H1 (cell line): Measurements from ENCODE around the gene SMIM1. TPM values are rescaled to one million over a fixed set of nuclear protein-coding genes. Genes with fewer than 3 reads are reported as not detected.

Experiments
- CTCF ChIA-PET: fragments of 300-600 bp; sonication (Branson Sonifier 250); formaldehyde crosslinking; loops from one replicate; lab custom pipeline; 2021; ENCODE audit not compliant: partially characterized antibody; lab: Charles Lee
- POLR2A ChIA-PET: fragments of 300-600 bp; sonication (Branson Sonifier 250); formaldehyde crosslinking; loops from one replicate; lab custom pipeline; 2021; ENCODE audit warnings: inconsistent platforms; ENCODE audit not compliant: partially characterized antibody; lab: Charles Lee
- DNase-seq, 2 experiments: peaks; one replicate each; pipeline versions ENCODE4 v3.0.0 to v3.0.0-alpha.2; 2010 to 2022; ENCODE audit warnings: low spot score in 2 of 2, low read depth in 1 of 2, mixed read lengths in 1 of 2
- FAIRE-seq: peaks from 2 replicates; lab custom pipeline; 2011; peaks lifted over from hg19 to GRCh38; lab: Jason Lieb, UNC
- H2AFZ ChIP-seq: 2 replicates; pipeline ENCODE4 v1.8.1; 2012; ENCODE audit warnings: low read length, inconsistent platforms
- H2AK5ac ChIP-seq: 2 replicates; pipeline ENCODE4 v1.6.1; 2013; ENCODE audit warnings: low read depth, low read length
- H2BK120ac ChIP-seq: replicated peaks from 2 replicates; pipeline ENCODE3; 2013; ENCODE audit warnings: low read depth, low read length, inconsistent platforms
- H2BK12ac ChIP-seq: 2 replicates; pipeline ENCODE4 v1.6.1; 2013; ENCODE audit warnings: low read depth, low read length
- H2BK15ac ChIP-seq: 2 replicates; pipeline ENCODE4 v1.6.1; 2013; ENCODE audit warnings: low read length
- H2BK20ac ChIP-seq: 2 replicates; pipeline ENCODE4 v1.6.1; 2013; ENCODE audit warnings: low read length
- H2BK5ac ChIP-seq: 2 replicates; pipeline ENCODE4 v1.6.1; 2013; ENCODE audit warnings: low read depth, low read length
- H3K14ac ChIP-seq: 2 replicates; pipeline ENCODE4 v1.6.1; 2013; ENCODE audit warnings: inconsistent platforms; ENCODE audit not compliant: insufficient read length
- H3K18ac ChIP-seq: 2 replicates; pipeline ENCODE4 v1.6.1; 2013; ENCODE audit warnings: low read length; ENCODE audit errors: extremely low read depth
- H3K23ac ChIP-seq: 2 replicates; pipeline ENCODE4 v1.6.1; 2013; ENCODE audit warnings: inconsistent platforms; ENCODE audit not compliant: insufficient read length
- H3K23me2 ChIP-seq: 2 replicates; pipeline ENCODE4 v1.6.1; 2013; ENCODE audit warnings: low read depth, low read length
- H3K27ac ChIP-seq: 2 replicates; pipeline ENCODE4 v1.6.1; 2011; ENCODE audit warnings: low read depth, low read length, inconsistent platforms
- H3K27me3 ChIP-seq, 4 experiments: replicated peaks in 1 of 4; 1 replicate in 1 of 4; 2 replicates in 3 of 4; pipeline versions ENCODE4 v1.6.1 to v1.8.1; 2011 to 2013; ENCODE audit warnings: low read length in 3 of 4, mild to moderate bottlenecking in 3 of 4, inconsistent platforms in 2 of 4, mixed read lengths in 2 of 4, moderate library complexity in 1 of 4; ENCODE audit not compliant: control insufficient read depth in 3 of 4, insufficient read depth in 3 of 4; ENCODE audit errors: extremely low read depth in 1 of 4
- H3K36me3 ChIP-seq, 4 experiments: 2 replicates each; pipeline versions ENCODE4 v1.6.1 to v1.8.1; 2011 to 2013; ENCODE audit warnings: mild to moderate bottlenecking in 4 of 4, low read length in 3 of 4, moderate library complexity in 2 of 4, control low read depth in 1 of 4, inconsistent platforms in 1 of 4; ENCODE audit not compliant: insufficient read depth in 4 of 4, control insufficient read depth in 2 of 4
- H3K4ac ChIP-seq: replicated peaks from 2 replicates; pipeline ENCODE3; 2013; ENCODE audit warnings: low read length, low read depth, mixed read lengths, inconsistent platforms; ENCODE audit not compliant: insufficient read length
- H3K4me1 ChIP-seq, 4 experiments: replicated peaks in 1 of 4; 1 replicate in 1 of 4; 2 replicates in 3 of 4; pipeline versions ENCODE4 v1.6.1 to v1.8.1; 2011 to 2013; ENCODE audit warnings: low read length in 3 of 4, inconsistent platforms in 2 of 4, mixed read lengths in 1 of 4; ENCODE audit not compliant: insufficient read depth in 4 of 4, control insufficient read depth in 3 of 4
- H3K4me2 ChIP-seq, 2 experiments: 2 replicates each; pipeline versions ENCODE4 v1.6.1 to v1.8.1; 2011 to 2013; ENCODE audit warnings: low read depth in 2 of 2, low read length in 2 of 2, control low read depth in 1 of 2, inconsistent platforms in 1 of 2, mild to moderate bottlenecking in 1 of 2; ENCODE audit not compliant: insufficient read depth in 1 of 2
- H3K4me3 ChIP-seq, 4 experiments: fragments of 200-600, 300-600 bp in 1 of 4; sonication (generic), shearing (Covaris generic), sonication (Bioruptor Twin) in 1 of 4; 2 replicates each; pipeline versions ENCODE4 v1.5.1 to v1.8.1; 2011 to 2016; ENCODE audit warnings: low read length in 4 of 4, low read depth in 3 of 4, control low read depth in 2 of 4, inconsistent platforms in 2 of 4, mild to moderate bottlenecking in 2 of 4, mixed read lengths in 1 of 4, moderate library complexity in 1 of 4; ENCODE audit not compliant: insufficient read depth in 2 of 4; ENCODE audit errors: extremely low read depth in 1 of 4
- H3K56ac ChIP-seq: replicated peaks from 2 replicates; pipeline ENCODE3; 2013; ENCODE audit warnings: low read depth, mild to moderate bottlenecking, mixed read lengths, low read length, inconsistent platforms; ENCODE audit not compliant: insufficient read length
- H3K79me1 ChIP-seq: 2 replicates; pipeline ENCODE4 v1.6.1; 2013; ENCODE audit warnings: low read depth, low read length, control low read depth
- H3K79me2 ChIP-seq, 2 experiments: 2 replicates each; pipeline versions ENCODE4 v1.6.1 to v1.8.1; 2012 to 2013; ENCODE audit warnings: low read length in 2 of 2, mild to moderate bottlenecking in 2 of 2, inconsistent platforms in 1 of 2; ENCODE audit not compliant: insufficient read depth in 2 of 2, control insufficient read depth in 1 of 2
- H3K9ac ChIP-seq, 4 experiments: replicated peaks in 1 of 4; 1 replicate in 1 of 4; 2 replicates in 3 of 4; pipeline versions ENCODE4 v1.6.1 to v1.8.1; 2011 to 2013; ENCODE audit warnings: low read depth in 3 of 4, low read length in 3 of 4, control low read depth in 2 of 4, mild to moderate bottlenecking in 2 of 4, moderate library complexity in 2 of 4, inconsistent platforms in 1 of 4; ENCODE audit errors: extremely low read depth in 1 of 4
- H3K9me3 ChIP-seq, 2 experiments: 2 replicates each; pipeline versions ENCODE4 v1.6.1 to v1.8.1; 2012 to 2013; ENCODE audit warnings: mild to moderate bottlenecking in 2 of 2, moderate library complexity in 2 of 2, control low read depth in 1 of 2, inconsistent platforms in 1 of 2, low read depth in 1 of 2, low read length in 1 of 2, mixed read lengths in 1 of 2; ENCODE audit not compliant: insufficient read depth in 2 of 2
- H4K20me1 ChIP-seq, 2 experiments: replicated peaks in 1 of 2; 2 replicates each; pipeline versions ENCODE3 to v1.8.1; 2011 to 2013; ENCODE audit warnings: inconsistent platforms in 2 of 2, low read length in 2 of 2, mild to moderate bottlenecking in 1 of 2; ENCODE audit not compliant: insufficient read depth in 2 of 2, control insufficient read depth in 1 of 2
- H4K5ac ChIP-seq: 2 replicates; pipeline ENCODE4 v1.6.1; 2013; ENCODE audit warnings: low read length, low read depth, mixed read lengths, inconsistent platforms; ENCODE audit not compliant: insufficient read length
- H4K8ac ChIP-seq: 2 replicates; pipeline ENCODE4 v1.8.0; 2013; ENCODE audit warnings: mild to moderate bottlenecking, moderate library complexity, low read length, inconsistent platforms; ENCODE audit not compliant: insufficient read depth; ENCODE audit errors: extremely low read depth
- H4K91ac ChIP-seq: replicated peaks from 2 replicates; pipeline ENCODE3; 2013; ENCODE audit warnings: low read length, mixed read lengths, inconsistent platforms; ENCODE audit not compliant: insufficient read length
- NRF1 ChIP-seq: IDR thresholded peaks from 2 replicates; pipeline ENCODE4 v1.6.1; 2011; ENCODE audit warnings: mild to moderate bottlenecking, low read depth, low read length, improper control_type of control experiment
- POU5F1 ChIP-seq: IDR thresholded peaks from 2 replicates; pipeline ENCODE4 v1.6.1; 2011; ENCODE audit warnings: low read depth, mild to moderate bottlenecking, low read length, moderate library complexity
- RAD21 ChIP-seq, 2 experiments: IDR thresholded peaks in 1 of 2; conservative IDR thresholded peaks in 1 of 2; 2 replicates each; pipeline ENCODE4 v1.6.1; 2011; ENCODE audit warnings: low read depth in 2 of 2, low read length in 2 of 2, improper control_type of control experiment in 1 of 2, inconsistent platforms in 1 of 2, mild to moderate bottlenecking in 1 of 2, moderate library complexity in 1 of 2
- RBBP5 ChIP-seq: IDR thresholded peaks from 2 replicates; pipeline ENCODE4 v1.7.1; 2012; ENCODE audit warnings: low read depth, mild to moderate bottlenecking, inconsistent platforms, low read length, moderate library complexity, borderline replicate concordance
- WGBS, 2 experiments: shearing (Covaris generic) in 1 of 2; methylation state at CpG; one replicate each; pipeline versions ENCODE4 v1.1.6 to v1.1.7; 2013 to 2015; ENCODE audit warnings: low lambda C conversion rate in 2 of 2, mixed read lengths in 2 of 2, inconsistent platforms in 1 of 2, low coverage in 1 of 2, missing lambda C conversion rate in 1 of 2; ENCODE audit not compliant: insufficient replicate concordance in 2 of 2, insufficient coverage in 1 of 2, insufficient read length in 1 of 2; ENCODE audit errors: extremely low coverage in 1 of 2, missing lambda C conversion rate in 1 of 2; 5-methylcytosine and 5-hydroxymethylcytosine counted together
- polyA plus RNA-seq, 7 experiments: library from polyadenylated mRNA; depleted of rRNA in 3 of 7; stranded (reverse) in 5 of 7; unstranded in 2 of 7; fragments of >200 nt in 5 of 7; fragments of 200-250 nt in 2 of 7; gene quantifications; 1 replicate in 5 of 7; 2 replicates in 1 of 7; 4 replicates in 1 of 7; pipeline versions ENCODE4 v1.2.1 to v1.2.3, GENCODE V29; 2011 to 2013; ENCODE audit warnings: missing spikeins in 2 of 7, mixed read lengths in 2 of 7
- total RNA-seq: library from RNA; stranded (reverse); fragmentation: NEBNext Ultra II Directional; extraction: Animal tissue kit (Norgen Biotek cat#: 25700); gene quantifications from 2 replicates; pipeline ENCODE4 v1.2.1, GENCODE V29; 2021

The SMIM1 gene
- total and polyA plus RNA-seq, 2 of the 8 experiments (the other 6 are each of a cell fraction or from before 2014, with no cell fraction given): 7.7 to 9.7 TPM

DNA sequence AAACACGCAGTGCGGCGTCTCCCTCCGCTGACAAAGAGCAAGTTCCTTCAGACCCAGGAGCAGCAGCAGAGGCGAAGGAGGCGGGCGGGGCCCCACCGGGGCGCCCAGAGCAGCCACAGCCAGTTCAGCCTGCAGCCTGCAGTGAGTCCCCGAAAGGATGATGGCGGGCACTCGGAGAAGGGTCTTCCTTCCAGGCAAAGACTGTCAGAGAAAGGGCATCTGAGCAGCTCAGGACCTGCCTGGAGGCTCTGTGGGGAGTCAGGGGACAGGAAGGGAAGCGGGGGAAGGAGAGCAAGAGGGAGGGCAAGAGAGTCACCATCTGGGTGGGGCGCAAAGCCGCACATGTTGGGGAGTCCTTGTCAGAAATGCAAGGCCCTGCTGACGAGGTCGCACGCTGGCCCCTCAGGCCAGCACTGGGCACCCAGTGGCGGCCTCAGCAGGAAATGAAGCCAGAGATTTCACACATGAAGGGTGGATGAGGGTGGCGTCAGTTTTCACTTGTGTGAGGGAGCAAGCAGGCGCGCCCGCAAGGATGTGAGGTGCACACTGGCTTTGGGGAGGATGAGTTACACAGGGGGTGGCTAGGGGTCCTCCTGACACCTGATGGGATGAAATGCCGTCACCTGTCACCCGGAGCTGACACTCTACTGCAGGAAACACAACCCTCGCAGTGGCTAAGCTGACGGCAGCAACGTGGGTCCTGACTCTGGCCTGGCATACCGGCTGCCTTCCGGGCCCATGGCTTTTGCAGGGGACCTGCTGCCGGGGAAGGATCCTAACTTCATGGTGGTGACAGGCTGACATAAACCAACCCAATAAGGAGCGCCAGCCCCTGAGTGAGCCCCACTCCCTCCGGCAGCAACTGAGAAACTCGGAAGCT lies 17.1 kb downstream of the SMIM1 start:
- no peak overlapping the region for H2BK120ac ChIP-seq
- POLR2A ChIA-PET: interaction anchor here (1.0 to 9.8 kb wide), 3 partner anchors 8 to 12 kb away, joined by 6 to 84 read pairs (median 12); no protein-coding TSS in a partner anchor
- 90% methylated on average over 31 of the region's 34 CpGs; no CpG with 5 or more reads in 1 of the 2 experiments for WGBS, 2 experiments
- no peak overlapping the region for H4K8ac ChIP-seq
- no peaks in the 10 kb centered on the region for H3K9me3 ChIP-seq
- no peak overlapping the region for H2BK12ac ChIP-seq
- no peak overlapping the region for H3K4me2 ChIP-seq
- H3K27me3 ChIP-seq: no peaks in the 10 kb centered on the region
- no peak overlapping the region; a peak in 1 of 7 replicates for H3K9ac ChIP-seq
- H3K4ac ChIP-seq: no peak overlapping the region
- TF ChIP-seq NRF1 (no peak), RAD21 (IDR thresholded peaks at IDR 0.05 in 1 of 2, conservative IDR thresholded peaks at IDR 0.05 in 1 of 2; ENCODE audit: low read depth in 2 of 2, low read length in 2 of 2) (no peak), RBBP5 (no peak), POU5F1 (no peak)
- H3K79me2 ChIP-seq: peaks cover 9 to 60% of the 10 kb centered on the region in 2 experiments
- H3K56ac ChIP-seq: no peak overlapping the region
- H3K79me1 ChIP-seq: peaks cover 31% of the 10 kb centered on the region
- H3K4me1 ChIP-seq: peaks cover 8 to 31% (median 20%) of the 10 kb centered on the region in 4 experiments
- no peak overlapping the region for H2BK20ac ChIP-seq
- no peak overlapping the region for H3K4me3 ChIP-seq
- H3K27ac ChIP-seq: no peak overlapping the region
- FAIRE-seq: no peak
- no peak overlapping the region for H4K5ac ChIP-seq
- no peak overlapping the region for H2AFZ ChIP-seq
- no peak overlapping the region for H3K14ac ChIP-seq
- peaks cover 9 to 21% of the 10 kb centered on the region in 2 experiments for H4K20me1 ChIP-seq
- H3K23me2 ChIP-seq: peaks cover 6% of the 10 kb centered on the region; the same call in 1 of the 2 replicates
- H2BK15ac ChIP-seq: no peak overlapping the region
- peaks cover 7 to 21% (median 16%) of the 10 kb centered on the region in 4 experiments; a peak in 6 of 8 replicates for H3K36me3 ChIP-seq
- H2AK5ac ChIP-seq: no peak overlapping the region
- DNase-seq: no peak
- no peak overlapping the region for H3K23ac ChIP-seq
- H3K18ac ChIP-seq: no peak overlapping the region
- no peak overlapping the region for H4K91ac ChIP-seq
- CTCF ChIA-PET: interaction anchor here (0.5 to 1.7 kb wide), 5 partner anchors 10 to 110 kb away, joined by 3 to 7 read pairs (median 4); no protein-coding TSS in a partner anchor
- H2BK5ac ChIP-seq: 0 out of 2 replicates have a peak overlapping the region, but pooled peaks have one; percentile 9
